Activated CD8-positive, alpha-beta memory T cell treated with anti-CD3 and anti-CD28 coated beads, Interleukin-2, amount 50 U/mL, for 1 hour (primary cell): ENCODE results near the gene RABGAP1L.

ENCODE experiments used
- DNase-seq: peaks from one replicate; pipeline ENCODE4 v3.0.0-alpha.2; 2020; ENCODE audit errors: extremely low read depth

RABGAP1L gene

DNA sequence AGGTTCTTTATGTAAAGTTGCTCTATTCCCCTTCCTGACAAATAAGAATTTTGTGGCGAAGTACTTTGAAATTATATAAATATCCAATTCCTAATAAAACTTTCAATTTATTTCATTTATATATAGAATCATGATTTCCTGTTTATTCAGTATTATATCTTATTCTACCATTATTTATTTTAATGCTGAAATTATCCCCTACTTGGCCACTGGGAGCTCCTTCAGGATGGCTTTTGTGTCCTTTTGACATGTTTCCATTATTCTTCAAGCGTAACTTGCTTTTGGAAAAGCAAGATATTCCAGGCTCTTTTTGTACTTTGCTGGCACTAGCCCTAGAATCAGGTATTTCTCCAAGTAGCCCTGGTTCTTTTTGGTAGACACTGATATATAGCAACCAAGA is 773.3 kb downstream of the RABGAP1L start:
- DNase-seq: no peak

- DNase-seq: no peak
Observed at GRCh38 chr1:174935961-174936727, 776.8 kb downstream of the RABGAP1L start.

DNA sequence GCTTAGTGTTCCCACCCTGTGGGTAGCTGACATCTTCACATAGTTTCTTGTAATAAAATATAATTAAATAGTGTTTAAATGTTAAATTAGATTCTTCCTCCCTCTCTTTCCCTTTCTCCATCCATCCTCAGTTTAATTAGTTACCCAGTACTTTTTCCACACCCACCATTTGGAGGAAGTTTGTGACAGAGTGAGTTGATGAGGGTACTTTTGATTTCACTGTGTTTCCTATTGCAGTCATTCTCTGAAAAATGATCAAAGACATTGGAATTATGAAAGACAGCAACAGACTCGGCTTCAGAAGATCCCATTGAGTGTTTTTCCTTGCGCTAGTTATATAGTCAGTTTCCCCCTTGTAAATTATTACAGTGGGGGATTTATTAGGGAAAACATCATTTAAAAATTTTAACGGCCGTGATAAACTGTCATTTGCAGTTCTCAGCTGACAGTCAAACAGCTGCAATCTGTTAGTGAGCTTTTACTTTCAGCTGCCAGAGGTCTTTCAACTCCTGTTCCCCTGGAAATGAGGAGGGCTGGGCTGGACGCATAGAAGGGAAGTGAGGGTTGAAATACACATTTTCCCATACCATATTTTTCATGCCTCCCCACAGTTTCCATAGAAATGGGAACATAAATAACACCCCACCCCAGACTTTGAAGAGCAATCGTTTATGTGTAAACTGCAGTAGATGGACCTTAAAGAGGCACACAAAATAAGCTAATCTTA is 779.1 kb downstream of the RABGAP1L start:
- DNase-seq: no peak

GRCh38 chr1:174939775-174940545 is 780.6 kb downstream of the RABGAP1L start:
- DNase-seq: no peak

DNA sequence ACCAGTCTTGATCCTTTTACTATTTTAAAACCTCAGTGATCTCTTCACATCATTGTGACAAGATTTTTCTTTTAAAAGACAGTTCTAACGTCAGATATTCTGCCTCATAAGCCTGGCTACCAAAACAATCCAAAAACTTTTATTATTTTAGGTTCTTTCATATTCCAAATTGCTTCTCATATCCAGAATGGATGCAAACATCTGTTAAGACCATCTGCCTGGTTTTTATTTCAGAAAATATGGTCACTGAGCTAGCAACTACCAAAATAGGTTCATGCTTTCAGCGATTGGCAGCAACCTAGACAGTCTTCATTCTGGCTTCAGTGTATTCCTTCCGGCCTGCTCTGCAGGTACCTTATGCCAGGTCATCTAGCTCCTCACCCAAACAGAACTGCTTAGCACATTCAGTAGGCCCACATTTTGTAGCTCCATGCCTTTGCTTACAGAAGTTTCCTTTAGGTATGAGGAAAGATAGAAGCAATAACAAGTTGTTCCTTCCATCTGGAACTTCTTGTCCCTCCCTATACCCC is 781.4 kb downstream of the RABGAP1L start:
- no peak for DNase-seq

GRCh38 chr1:174942547-174943255 is 783.4 kb downstream of the RABGAP1L start:
- no peak for DNase-seq

- DNase-seq: no peak
Observed at GRCh38 chr1:174946031-174946430, 786.7 kb downstream of the RABGAP1L start.

DNA sequence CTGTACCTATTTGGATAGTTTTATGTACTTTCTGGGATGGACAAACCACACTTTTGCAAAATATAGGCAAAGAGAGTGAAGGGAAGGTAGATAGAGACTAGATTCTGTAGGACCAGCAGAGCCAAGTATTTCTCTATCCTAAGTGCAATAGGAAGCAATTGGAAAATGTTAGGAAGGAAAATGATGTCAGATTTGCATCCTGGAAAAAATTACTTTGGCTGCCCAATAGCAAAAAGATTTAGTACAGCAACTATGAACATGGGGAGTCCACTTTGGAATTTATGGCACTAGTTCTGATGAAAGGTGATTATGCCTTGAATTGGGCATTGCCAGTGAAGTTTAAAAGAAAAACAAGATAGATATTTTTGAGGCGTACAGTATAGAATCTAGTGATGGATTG is 789.7 kb downstream of the RABGAP1L start:
- DNase-seq: no peak

GRCh38 chr1:174949645-174950044 is 790.3 kb downstream of the RABGAP1L start:
- DNase-seq: no peak

DNA sequence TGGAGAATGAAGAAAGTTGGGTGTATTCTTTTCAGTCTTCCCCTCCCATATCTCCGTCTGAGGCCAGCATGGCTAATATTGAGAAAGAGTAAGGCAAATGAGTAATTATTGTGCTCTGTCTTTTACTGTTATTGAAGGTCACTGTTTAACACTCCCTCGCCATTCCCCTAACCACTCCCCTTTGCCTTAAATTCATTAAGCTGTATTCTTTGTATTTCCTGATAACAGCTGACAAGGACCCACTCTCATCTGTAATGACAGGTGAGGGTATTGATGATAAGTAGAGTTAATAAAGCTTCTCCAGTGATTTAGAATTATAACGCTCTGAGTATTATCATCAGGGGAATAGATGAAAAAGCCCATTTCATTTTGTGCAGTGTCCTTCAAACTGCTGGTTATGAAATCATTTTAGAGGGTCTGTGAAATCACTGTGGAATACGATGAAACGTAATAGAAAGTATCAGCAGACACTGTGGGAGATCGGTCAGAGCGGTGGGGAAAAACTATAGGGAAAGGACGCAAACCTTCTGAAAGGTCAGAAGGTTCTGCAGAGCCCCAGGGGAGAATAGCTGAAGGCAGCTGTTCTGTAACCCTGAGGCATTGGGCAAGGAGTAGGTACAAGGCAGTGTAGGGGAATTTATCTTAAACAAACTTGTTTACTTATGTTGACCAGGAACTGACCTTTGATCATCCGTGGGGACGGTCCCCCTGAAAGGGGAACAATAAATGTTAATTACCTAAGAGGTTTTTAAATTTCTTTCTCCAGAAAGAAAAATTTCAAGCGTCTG is 794.2 kb downstream of the RABGAP1L start:
- DNase-seq: no peak

DNA sequence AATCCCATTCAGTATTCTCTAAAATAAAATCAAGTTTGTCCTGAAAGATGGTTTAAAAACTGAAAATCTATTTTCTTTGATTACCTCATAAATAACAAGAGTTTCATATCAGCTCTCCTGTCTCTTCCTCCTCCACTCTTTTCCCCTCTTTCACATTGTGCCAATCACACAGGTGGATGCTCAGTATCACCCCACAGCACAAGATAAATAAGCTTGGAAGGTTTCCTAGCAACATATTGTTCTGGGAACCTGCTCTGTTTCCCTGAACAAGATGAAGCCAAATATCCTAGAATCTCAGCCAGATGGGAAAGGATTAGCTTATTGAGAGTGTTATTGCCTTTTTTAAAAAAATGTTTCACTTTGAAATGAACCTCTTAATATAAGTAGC is 794.7 kb downstream of the RABGAP1L start:
- no peak for DNase-seq

- DNase-seq: no peak
Observed at GRCh38 chr1:174954671-174955669, 795.6 kb downstream of the RABGAP1L start.

DNA sequence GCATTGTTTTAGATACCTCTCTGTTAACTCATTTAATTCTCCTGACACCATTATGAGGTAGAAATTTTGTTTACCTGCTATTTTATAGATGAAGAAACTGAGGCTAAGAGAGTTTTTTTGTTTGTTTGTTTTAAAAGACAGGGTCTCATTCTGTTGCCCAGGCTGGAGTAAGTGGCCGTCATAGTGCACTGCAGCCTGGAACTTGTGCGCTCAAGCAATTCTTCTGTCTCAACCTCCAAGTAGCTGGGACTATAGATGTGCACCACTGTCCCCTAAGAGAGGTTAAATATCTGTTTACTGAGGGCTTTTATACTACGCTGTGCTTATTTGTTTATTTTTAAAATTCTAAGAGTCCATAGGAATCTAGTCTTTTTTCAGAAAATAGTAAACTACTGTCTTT is 796.8 kb downstream of the RABGAP1L start:
- DNase-seq: no peak

- DNase-seq: no peak
Observed at GRCh38 chr1:174956976-174957375, 797.7 kb downstream of the RABGAP1L start.

- DNase-seq: no peak
Observed at GRCh38 chr1:174957829-174958228, 798.5 kb downstream of the RABGAP1L start.

DNA sequence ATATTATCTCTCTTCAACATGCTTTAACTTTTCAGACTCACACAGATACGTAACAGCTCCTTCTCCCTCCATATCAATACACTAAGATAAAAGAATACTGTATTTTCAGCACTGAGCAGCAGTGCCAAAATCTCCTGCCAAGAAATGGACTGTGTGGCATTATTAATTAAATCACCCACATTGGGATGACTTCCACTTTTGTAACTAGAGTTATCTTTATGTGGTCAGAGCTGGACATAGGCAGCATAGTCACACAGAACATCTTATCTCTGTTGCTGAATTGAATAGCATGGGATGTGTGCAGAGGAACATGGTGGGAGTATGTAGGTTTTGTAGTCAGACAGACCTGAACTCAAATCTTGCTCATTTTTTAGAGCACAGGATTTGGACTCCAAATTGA is 799.1 kb downstream of the RABGAP1L start:
- no peak for DNase-seq

DNA sequence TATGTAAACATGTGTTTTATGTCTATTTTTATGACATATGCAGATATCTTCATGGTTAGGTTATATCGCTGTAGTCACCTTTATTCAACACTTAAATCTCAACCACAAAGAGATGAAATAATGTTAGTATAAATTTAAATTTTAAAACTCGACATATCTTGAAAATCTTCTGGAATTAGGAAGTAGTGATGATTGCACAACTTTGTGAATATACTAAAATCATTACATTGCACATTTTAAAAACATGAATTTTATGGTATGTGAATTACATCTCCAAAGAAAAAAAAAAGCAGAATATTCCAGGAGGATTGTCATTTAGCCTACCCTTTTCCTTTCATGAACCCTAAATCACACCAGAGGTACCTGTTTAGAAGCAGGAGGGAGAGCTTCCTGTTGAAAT is 801.0 kb downstream of the RABGAP1L start:
- DNase-seq: no peak

GRCh38 chr1:174963529-174964125 is 804.3 kb downstream of the RABGAP1L start:
- DNase-seq: no peak

DNA sequence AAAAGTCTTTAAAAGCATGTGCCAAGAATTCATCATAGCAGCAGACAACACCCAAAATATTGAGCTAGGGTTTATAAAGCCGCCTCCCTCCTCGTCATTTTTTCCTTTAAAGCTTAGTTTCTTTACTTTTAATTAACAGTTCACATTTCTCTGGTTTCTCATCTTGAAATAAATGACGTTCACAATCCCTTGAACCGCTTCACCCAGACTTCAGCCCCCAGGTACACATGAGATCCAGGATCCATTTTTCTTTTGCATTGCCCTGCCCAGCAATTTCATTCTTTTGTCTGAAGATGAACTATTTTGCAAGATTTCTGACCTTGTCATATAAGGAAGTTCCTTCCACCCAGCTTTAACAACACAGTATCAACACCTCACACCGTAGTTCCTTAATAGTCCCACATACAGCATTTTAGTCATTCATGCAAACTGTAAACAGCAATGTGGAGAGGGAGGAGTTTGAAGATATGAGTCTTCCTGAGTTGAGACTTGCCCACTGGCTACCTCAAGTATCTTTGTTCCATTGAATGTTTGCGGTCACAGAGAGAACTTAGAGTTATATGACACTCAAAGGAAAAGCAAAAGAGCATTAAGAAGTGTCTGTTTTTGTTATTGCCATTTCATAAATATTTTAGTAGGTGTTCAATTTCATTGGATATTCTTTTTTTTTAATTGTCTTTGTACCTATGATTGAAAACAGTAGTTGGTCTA is 805.1 kb downstream of the RABGAP1L start:
- DNase-seq: no peak
